Tibial nerve (tissue), 4 donors: ENCODE measurements around the gene DTWD1. TPM values are rescaled to one million over a fixed set of nuclear protein-coding genes. Genes with fewer than 3 reads are reported as not detected.
"Not testable (repeated sequence)": the region's sequence is repeated elsewhere in the genome, so short reads cannot be mapped to it uniquely, and the experiment has no call there.

ENCODE experiments used
- DNase-seq, 2 donors: peaks; one replicate each; pipeline ENCODE4 v3.0.0-alpha.2; 2019; ENCODE audit warnings: low spot score in 2 of 2
- H3K27ac ChIP-seq, 4 donors: fragments of 200-600 bp; sonication (generic) in 3 of 4; one replicate each; pipeline ENCODE4 v1.5.1; 2017 to 2019; ENCODE audit warnings: mild to moderate bottlenecking in 1 of 4
- H3K27me3 ChIP-seq, 2 donors: fragments of 200-600 bp; sonication (generic) in 1 of 2; one replicate each; pipeline versions ENCODE4 v1.5.1 to v1.6.0; 2017 to 2019
- H3K36me3 ChIP-seq, 3 donors: fragments of 200-600 bp; sonication (generic); one replicate each; pipeline ENCODE4 v1.5.1; 2018 to 2019
- H3K4me1 ChIP-seq, 4 donors: fragments of 200-600 bp; sonication (generic) in 3 of 4; one replicate each; pipeline ENCODE4 v1.5.1; 2017 to 2019
- H3K4me3 ChIP-seq, 4 donors: fragments of 200-600 bp; sonication (generic) in 3 of 4; one replicate each; pipeline ENCODE4 v1.5.1; 2017 to 2019; ENCODE audit warnings: mild to moderate bottlenecking in 1 of 4, moderate library complexity in 1 of 4
- H3K9me3 ChIP-seq, 4 donors: fragments of 200-600 bp; sonication (generic) in 3 of 4; one replicate each; pipeline ENCODE4 v1.5.1; 2017 to 2019
- EP300 ChIP-seq, 2 donors: sonication (generic); formaldehyde crosslinking; IDR thresholded peaks; one replicate each; pipeline ENCODE4 v1.6.1; 2017; ENCODE audit warnings: antibody characterized with exemption in 2 of 2, mild to moderate bottlenecking in 1 of 2
- POLR2A ChIP-seq, 2 donors: fragments of 450-650 bp; IDR thresholded peaks; one replicate each; pipeline ENCODE4 v1.6.1; 2017; ENCODE audit warnings: antibody characterized with exemption in 2 of 2, mild to moderate bottlenecking in 2 of 2, moderate library complexity in 2 of 2
- WGBS, 2 donors: methylation state at CpG; one replicate each; pipeline ENCODE4 v1.1.5; 2018; 5-methylcytosine and 5-hydroxymethylcytosine counted together
- total RNA-seq, 4 donors: library from RNA; depleted of rRNA; stranded (reverse); fragments of >200 nt; gene quantifications; one replicate each; pipeline ENCODE4 v1.1.0, GENCODE V29; 2016
- TF ChIP-seq, protein P1 (sequence below), 5 experiments: fragments of 200-600 bp in 3 of 5; fragments of 450-650 bp in 2 of 5; sonication (generic) in 3 of 5; IDR thresholded peaks; one replicate each; pipeline ENCODE4 v1.5.1; 2016 to 2019; ENCODE audit warnings: antibody characterized with exemption in 5 of 5, mild to moderate bottlenecking in 3 of 5, moderate library complexity in 2 of 5

The DTWD1 gene
- total RNA-seq, 4 donors from 2014 or later: 16.1 to 42.9 (median 18.3) TPM

- Histone ChIP-seq H3K4me1 (peaks cover 0 to 5% (median 0%) of the 10 kb centered on the region in 4 donors), H3K27me3 (no peaks in the 10 kb centered on the region), H3K9me3 (peaks cover 0 to 21% (median 9%) of the 10 kb centered on the region in 4 donors), H3K4me3 (no peak overlapping the region), H3K36me3 (no peaks in the 10 kb centered on the region), H3K27ac (peak overlapping the region in 2 of 4 donors; percentile 41 to 44)
- WGBS, 2 donors: 76 to 82% methylated on average over 1 of the region's 1 CpG
- no peak for TF ChIP-seq POLR2A (IDR thresholded peaks at IDR 0.05)
- no peak for DNase-seq
Observed at GRCh38 chr15:49656734-49657133, 35.9 kb downstream of the DTWD1 start.

- H3K27ac ChIP-seq: no peak overlapping the region
- H3K4me1 ChIP-seq: no peaks in the 10 kb centered on the region
- no peak for DNase-seq
- H3K4me3 ChIP-seq: no peak overlapping the region
- no peaks in the 10 kb centered on the region for H3K36me3 ChIP-seq
- TF ChIP-seq, protein P1, sequence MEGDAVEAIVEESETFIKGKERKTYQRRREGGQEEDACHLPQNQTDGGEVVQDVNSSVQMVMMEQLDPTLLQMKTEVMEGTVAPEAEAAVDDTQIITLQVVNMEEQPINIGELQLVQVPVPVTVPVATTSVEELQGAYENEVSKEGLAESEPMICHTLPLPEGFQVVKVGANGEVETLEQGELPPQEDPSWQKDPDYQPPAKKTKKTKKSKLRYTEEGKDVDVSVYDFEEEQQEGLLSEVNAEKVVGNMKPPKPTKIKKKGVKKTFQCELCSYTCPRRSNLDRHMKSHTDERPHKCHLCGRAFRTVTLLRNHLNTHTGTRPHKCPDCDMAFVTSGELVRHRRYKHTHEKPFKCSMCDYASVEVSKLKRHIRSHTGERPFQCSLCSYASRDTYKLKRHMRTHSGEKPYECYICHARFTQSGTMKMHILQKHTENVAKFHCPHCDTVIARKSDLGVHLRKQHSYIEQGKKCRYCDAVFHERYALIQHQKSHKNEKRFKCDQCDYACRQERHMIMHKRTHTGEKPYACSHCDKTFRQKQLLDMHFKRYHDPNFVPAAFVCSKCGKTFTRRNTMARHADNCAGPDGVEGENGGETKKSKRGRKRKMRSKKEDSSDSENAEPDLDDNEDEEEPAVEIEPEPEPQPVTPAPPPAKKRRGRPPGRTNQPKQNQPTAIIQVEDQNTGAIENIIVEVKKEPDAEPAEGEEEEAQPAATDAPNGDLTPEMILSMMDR (IDR thresholded peaks at IDR 0.05): no peak
- TF ChIP-seq POLR2A (IDR thresholded peaks at IDR 0.05) (no peak), EP300 (IDR thresholded peaks at IDR 0.05) (no peak)
- WGBS, 2 donors: 67 to 68% methylated on average over 1 of the region's 1 CpG
- no peaks in the 10 kb centered on the region for H3K9me3 ChIP-seq
- no peaks in the 10 kb centered on the region for H3K27me3 ChIP-seq
Observed at GRCh38 chr15:49664716-49665115, 43.9 kb downstream of the DTWD1 start.

DNA sequence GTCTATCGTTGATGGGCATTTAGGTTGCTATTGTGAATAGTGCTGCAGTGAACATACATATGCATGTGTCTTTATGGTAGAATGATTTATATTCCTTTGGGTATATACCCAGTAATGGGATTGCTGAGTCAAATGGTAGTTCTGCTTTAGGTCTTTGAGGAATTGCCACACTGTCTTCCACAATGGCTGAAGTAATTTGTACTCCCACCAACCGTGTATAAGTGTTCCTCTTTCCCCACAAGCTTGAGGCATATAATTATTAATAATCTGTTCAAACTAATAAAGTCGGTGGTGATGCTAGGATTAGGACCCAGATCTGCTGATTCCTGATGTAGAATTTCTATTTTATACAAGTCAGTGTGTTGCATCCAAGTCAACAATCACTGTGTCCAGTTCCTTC, 45.6 kb downstream of the DTWD1 start:
- not testable (repeated sequence) for H3K36me3 ChIP-seq, H3K27ac ChIP-seq, H3K4me3 ChIP-seq, H3K4me1 ChIP-seq, H3K27me3 ChIP-seq, DNase-seq, H3K9me3 ChIP-seq
- 92 to 98% methylated on average over 3 of the region's 3 CpGs for WGBS, 2 donors

- H3K27me3 ChIP-seq: no peaks in the 10 kb centered on the region
- TF ChIP-seq EP300 (IDR thresholded peaks at IDR 0.05) (no peak), POLR2A (IDR thresholded peaks at IDR 0.05) (no peak)
- TF ChIP-seq, protein P1 (IDR thresholded peaks at IDR 0.05): no peak
- no peak for DNase-seq
- peaks cover 0 to 5% (median 2%) of the 10 kb centered on the region in 4 donors for H3K4me1 ChIP-seq
- H3K36me3 ChIP-seq: no peaks in the 10 kb centered on the region
- no peak overlapping the region for H3K27ac ChIP-seq
- no peak overlapping the region for H3K4me3 ChIP-seq
- whole genome bisulfite sequencing, 2 donors: 97 to 100% methylated on average over 1 of the region's 1 CpG
- H3K9me3 ChIP-seq: no peaks in the 10 kb centered on the region
Observed at GRCh38 chr15:49669288-49669687, 48.4 kb downstream of the DTWD1 start.

GRCh38 chr15:49673861-49674260, 53.0 kb downstream of the DTWD1 start:
- Histone ChIP-seq H3K27ac (peak overlapping the region in 2 of 4 donors; percentile 59 to 66), H3K27me3 (no peaks in the 10 kb centered on the region), H3K9me3 (no peaks in the 10 kb centered on the region), H3K4me1 (peaks cover 0 to 20% (median 4%) of the 10 kb centered on the region in 4 donors), H3K4me3 (no peak overlapping the region), H3K36me3 (no peaks in the 10 kb centered on the region)
- TF ChIP-seq, protein P1 (IDR thresholded peaks at IDR 0.05): no peak
- TF ChIP-seq EP300 (IDR thresholded peaks at IDR 0.05) (no peak), POLR2A (IDR thresholded peaks at IDR 0.05) (no peak)
- WGBS, 2 donors: 79 to 91% methylated on average over 1 of the region's 1 CpG
- no peak for DNase-seq

- Histone ChIP-seq H3K4me1 (peaks cover 0 to 22% (median 4%) of the 10 kb centered on the region in 4 donors), H3K27ac (peak overlapping the region in 2 of 4 donors; percentile 59 to 66), H3K27me3 (no peaks in the 10 kb centered on the region), H3K4me3 (no peak overlapping the region), H3K36me3 (no peaks in the 10 kb centered on the region), H3K9me3 (no peaks in the 10 kb centered on the region)
- TF ChIP-seq EP300 (IDR thresholded peaks at IDR 0.05): no peak
- no peak for TF ChIP-seq POLR2A (IDR thresholded peaks at IDR 0.05)
- TF ChIP-seq, protein P1 (IDR thresholded peaks at IDR 0.05): no peak
- WGBS, 2 donors: 47 to 54% methylated on average over 1 of the region's 1 CpG
- DNase-seq: no peak
Observed at GRCh38 chr15:49674370-49674769, 53.5 kb downstream of the DTWD1 start.
